Uterus (tissue), 4 donors: ENCODE results near the gene CATSPERE. TPM values are rescaled to one million over a fixed set of nuclear protein-coding genes. Genes with fewer than 3 reads are reported as not detected.

Experiments
- DNase-seq, 2 donors: peaks; one replicate each; pipeline ENCODE4 v3.0.0-alpha.2; 2019 to 2020
- H3K27ac ChIP-seq, 2 donors: fragments of 200-600 bp; sonication (generic); 1 replicate in 1 of 2; 2 replicates in 1 of 2; pipeline ENCODE4 v1.5.1; 2016 to 2018
- H3K27me3 ChIP-seq, 2 donors: fragments of 200-600 bp; sonication (generic); one replicate each; pipeline ENCODE4 v1.5.1; 2018 to 2019; ENCODE audit warnings: control low read depth in 1 of 2
- H3K36me3 ChIP-seq, 2 donors: fragments of 200-600 bp; sonication (generic); one replicate each; pipeline ENCODE4 v1.5.1; 2019; ENCODE audit warnings: control low read depth in 1 of 2
- H3K4me1 ChIP-seq, 2 donors: fragments of 200-600 bp; sonication (generic); one replicate each; pipeline ENCODE4 v1.5.1; 2018 to 2019; ENCODE audit warnings: control low read depth in 1 of 2
- H3K4me3 ChIP-seq, 2 donors: fragments of 200-600 bp; sonication (generic); 1 replicate in 1 of 2; 2 replicates in 1 of 2; pipeline ENCODE4 v1.5.1; 2018 to 2019; ENCODE audit warnings: mild to moderate bottlenecking in 1 of 2
- H3K9me3 ChIP-seq, 2 donors: fragments of 200-600 bp; sonication (generic); one replicate each; pipeline ENCODE4 v1.5.1; 2019; ENCODE audit warnings: control low read depth in 1 of 2
- POLR2A ChIP-seq, 2 donors: fragments of 450-650 bp; IDR thresholded peaks; one replicate each; pipeline ENCODE4 v1.6.1; 2016; ENCODE audit warnings: antibody characterized with exemption in 2 of 2, mild to moderate bottlenecking in 1 of 2, moderate library complexity in 1 of 2
- intact Hi-C: fragments of 100-400 bp; cut with DNase I; formaldehyde crosslinking; loops from one replicate; pipeline ENCODE4 v1.15.1; 2023; ENCODE audit warnings: low total_unique reads
- total RNA-seq, 4 donors: library from RNA; depleted of rRNA in 3 of 4; stranded (reverse); fragments of >200 nt in 3 of 4; gene quantifications; one replicate each; pipeline versions ENCODE4 v1.1.0 to v1.2.4, GENCODE V29; 2014 to 2023
- TF ChIP-seq, protein P1 (sequence below), 4 experiments: fragments of 200-600 bp in 2 of 4; fragments of 450-650 bp in 2 of 4; sonication (generic) in 2 of 4; IDR thresholded peaks; one replicate each; pipeline ENCODE4 v1.5.1; 2016 to 2019; ENCODE audit warnings: antibody characterized with exemption in 4 of 4, mild to moderate bottlenecking in 2 of 4, moderate library complexity in 1 of 4
- donor health status: DM: yes; HTN: yes; CAD: no.

The CATSPERE gene
- total RNA-seq, 4 donors from 2014 or later, result 2.7 to 16.8 (median 4.3) TPM

DNA sequence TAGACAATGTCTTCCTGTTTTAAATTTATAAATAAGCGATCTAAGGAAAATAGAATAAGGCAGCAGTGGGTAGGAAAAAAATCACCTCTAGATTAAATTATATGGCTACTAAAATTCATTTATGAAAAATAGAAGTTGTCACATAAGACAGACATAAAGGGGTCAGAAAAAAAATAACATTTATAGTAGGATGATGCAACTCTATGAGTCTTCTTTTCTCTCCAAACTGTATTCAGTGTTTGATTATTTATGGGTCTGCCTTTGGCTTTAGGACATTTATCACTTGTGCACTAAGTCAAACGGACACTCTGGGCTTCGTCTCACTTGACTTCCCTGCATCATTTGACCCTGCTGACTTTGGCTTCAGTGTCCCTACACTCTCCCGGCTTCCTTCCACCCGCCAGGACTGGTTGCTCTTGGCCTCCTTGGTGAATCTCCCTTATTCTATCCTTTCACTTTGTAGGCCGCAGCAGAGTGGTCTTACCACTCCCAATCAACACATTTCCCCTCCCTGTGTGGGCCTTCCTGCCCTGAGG, 144.8 kb downstream of the CATSPERE start:
- no peaks in the 10 kb centered on the region for H3K36me3 ChIP-seq
- H3K4me3 ChIP-seq, result no peak overlapping the region
- H3K27ac ChIP-seq, result no peak overlapping the region
- intact Hi-C loops, result loop anchor here (10.0 kb wide), 1 partner anchor 439 kb away; no protein-coding TSS in a partner anchor
- DNase-seq, result no peak
- H3K9me3 ChIP-seq, result no peaks in the 10 kb centered on the region
- no peaks in the 10 kb centered on the region for H3K27me3 ChIP-seq
- no peak for TF ChIP-seq POLR2A (IDR thresholded peaks at IDR 0.05)
- TF ChIP-seq, protein P1, sequence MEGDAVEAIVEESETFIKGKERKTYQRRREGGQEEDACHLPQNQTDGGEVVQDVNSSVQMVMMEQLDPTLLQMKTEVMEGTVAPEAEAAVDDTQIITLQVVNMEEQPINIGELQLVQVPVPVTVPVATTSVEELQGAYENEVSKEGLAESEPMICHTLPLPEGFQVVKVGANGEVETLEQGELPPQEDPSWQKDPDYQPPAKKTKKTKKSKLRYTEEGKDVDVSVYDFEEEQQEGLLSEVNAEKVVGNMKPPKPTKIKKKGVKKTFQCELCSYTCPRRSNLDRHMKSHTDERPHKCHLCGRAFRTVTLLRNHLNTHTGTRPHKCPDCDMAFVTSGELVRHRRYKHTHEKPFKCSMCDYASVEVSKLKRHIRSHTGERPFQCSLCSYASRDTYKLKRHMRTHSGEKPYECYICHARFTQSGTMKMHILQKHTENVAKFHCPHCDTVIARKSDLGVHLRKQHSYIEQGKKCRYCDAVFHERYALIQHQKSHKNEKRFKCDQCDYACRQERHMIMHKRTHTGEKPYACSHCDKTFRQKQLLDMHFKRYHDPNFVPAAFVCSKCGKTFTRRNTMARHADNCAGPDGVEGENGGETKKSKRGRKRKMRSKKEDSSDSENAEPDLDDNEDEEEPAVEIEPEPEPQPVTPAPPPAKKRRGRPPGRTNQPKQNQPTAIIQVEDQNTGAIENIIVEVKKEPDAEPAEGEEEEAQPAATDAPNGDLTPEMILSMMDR (IDR thresholded peaks at IDR 0.05), result no peak
- H3K4me1 ChIP-seq, result no peaks in the 10 kb centered on the region

GRCh38 chr1:244614113-244614836, 153.2 kb downstream of the CATSPERE start:
- H3K9me3 ChIP-seq, result no peaks in the 10 kb centered on the region
- intact Hi-C loops, result no loop called here
- H3K4me3 ChIP-seq, result no peak overlapping the region
- no peaks in the 10 kb centered on the region for H3K27me3 ChIP-seq
- no peaks in the 10 kb centered on the region for H3K36me3 ChIP-seq
- DNase-seq, result no peak
- no peak overlapping the region for H3K27ac ChIP-seq
- TF ChIP-seq POLR2A (IDR thresholded peaks at IDR 0.05), result no peak
- TF ChIP-seq, protein P1 (IDR thresholded peaks at IDR 0.05), result no peak
- H3K4me1 ChIP-seq, result no peaks in the 10 kb centered on the region

GRCh38 chr1:244614879-244615278, 153.8 kb downstream of the CATSPERE start:
- Histone ChIP-seq H3K9me3 (no peaks in the 10 kb centered on the region), H3K4me3 (no peak overlapping the region), H3K4me1 (no peaks in the 10 kb centered on the region), H3K36me3 (no peaks in the 10 kb centered on the region), H3K27me3 (no peaks in the 10 kb centered on the region), H3K27ac (no peak overlapping the region)
- intact Hi-C loops, result no loop called here
- TF ChIP-seq POLR2A (IDR thresholded peaks at IDR 0.05), result no peak
- TF ChIP-seq, protein P1 (IDR thresholded peaks at IDR 0.05), result no peak
- DNase-seq, result no peak

- Histone ChIP-seq H3K36me3 (no peaks in the 10 kb centered on the region), H3K4me3 (no peak overlapping the region), H3K27me3 (no peaks in the 10 kb centered on the region), H3K27ac (no peak overlapping the region), H3K9me3 (no peaks in the 10 kb centered on the region), H3K4me1 (no peaks in the 10 kb centered on the region)
- intact Hi-C loops, result no loop called here
- DNase-seq, result no peak
- TF ChIP-seq, protein P1 (IDR thresholded peaks at IDR 0.05), result no peak
- no peak for TF ChIP-seq POLR2A (IDR thresholded peaks at IDR 0.05)
Observed at GRCh38 chr1:244615301-244615700, 154.2 kb downstream of the CATSPERE start.

GRCh38 chr1:244626709-244627108, 165.6 kb downstream of the CATSPERE start:
- Histone ChIP-seq H3K36me3 (no peaks in the 10 kb centered on the region), H3K27ac (no peak overlapping the region), H3K4me1 (no peaks in the 10 kb centered on the region), H3K9me3 (no peaks in the 10 kb centered on the region), H3K4me3 (no peak overlapping the region), H3K27me3 (no peaks in the 10 kb centered on the region)
- intact Hi-C loops, result no loop called here
- TF ChIP-seq POLR2A (IDR thresholded peaks at IDR 0.05), result no peak
- TF ChIP-seq, protein P1 (IDR thresholded peaks at IDR 0.05), result no peak
- DNase-seq, result no peak
